PC-3 (cell line): ENCODE results near the gene SCYGR8. TPM values are rescaled to one million over a fixed set of nuclear protein-coding genes. Genes with fewer than 3 reads are reported as not detected.

Source experiments
- ATAC-seq: fragments of 200-7000 bp; cut with Tn5 transposase; 2 replicates; pipeline ENCODE4 v1.9.1; 2020; ENCODE audit warnings: mild to moderate bottlenecking, moderate library complexity
- BruUV-seq: library from RNA; stranded (reverse); fragments of 400-500 nt; replicated peaks from 2 replicates; lab custom pipeline; 2021; lab: Mats Ljungman, UMichigan
- CTCF ChIA-PET: fragments of 300-600 bp; sonication (Branson Sonifier 250); formaldehyde crosslinking; loops from one replicate; lab custom pipeline; 2022; ENCODE audit warnings: antibody characterized with exemption; lab: Charles Lee
- POLR2A ChIA-PET: fragments of 300-600 bp; sonication (Branson Sonifier 250); formaldehyde crosslinking; loops from one replicate; lab custom pipeline; 2022; ENCODE audit warnings: antibody characterized with exemption; ENCODE audit not compliant: unreplicated experiment; lab: Charles Lee
- DNase-seq: peaks from one replicate; pipeline ENCODE4 v3.0.0-alpha.2; 2015
- H2AFZ ChIP-seq: fragments of 300-600 bp; sonication (generic); 2 replicates; pipeline ENCODE4 v1.6.0; 2016; ENCODE audit warnings: antibody characterized with exemption, low read length
- H3F3A ChIP-seq: fragments of 300-600 bp; sonication (generic); one replicate; pipeline ENCODE4 v1.6.0; 2017; ENCODE audit warnings: antibody characterized with exemption, low read length, control low read depth, mild to moderate bottlenecking; ENCODE audit not compliant: unreplicated experiment
- H3K27ac ChIP-seq: fragments of 300-600 bp; sonication (generic); 2 replicates; pipeline ENCODE4 v1.5.1; 2016; ENCODE audit warnings: mild to moderate bottlenecking, low read length
- H3K27me3 ChIP-seq: fragments of 300-600 bp; sonication (generic); 2 replicates; pipeline ENCODE4 v1.6.1; 2016; ENCODE audit warnings: low read length, mixed read lengths
- H3K36me3 ChIP-seq: fragments of 300-600 bp; sonication (generic); 2 replicates; pipeline ENCODE4 v1.6.1; 2016; ENCODE audit warnings: low read depth, mixed run types, low read length, mixed read lengths
- H3K4me1 ChIP-seq: fragments of 300-600 bp; sonication (generic); 2 replicates; pipeline ENCODE4 v1.5.1; 2016; ENCODE audit warnings: low read length; ENCODE audit not compliant: insufficient read depth
- H3K4me2 ChIP-seq: fragments of 300-600 bp; sonication (generic); 2 replicates; pipeline ENCODE4 v1.6.0; 2016; ENCODE audit warnings: low read length
- H3K4me3 ChIP-seq: fragments of 300-600 bp; sonication (generic); 2 replicates; pipeline ENCODE4 v1.5.1; 2016; ENCODE audit warnings: mild to moderate bottlenecking, low read length, mixed read lengths
- H3K79me2 ChIP-seq: fragments of 300-600 bp; sonication (generic); 2 replicates; pipeline ENCODE4 v1.6.1; 2017; ENCODE audit warnings: low read length, mixed read lengths
- H3K9ac ChIP-seq: fragments of 300-600 bp; sonication (generic); 2 replicates; pipeline ENCODE4 v1.6.0; 2016; ENCODE audit warnings: mild to moderate bottlenecking, low read length
- H3K9me2 ChIP-seq: fragments of 300-600 bp; sonication (generic); replicated peaks from 2 replicates; pipeline ENCODE4 v1.6.1; 2016; ENCODE audit warnings: mixed run types, low read length, mixed read lengths
- H3K9me3 ChIP-seq: fragments of 300-600 bp; sonication (generic); 2 replicates; pipeline ENCODE4 v1.6.1; 2016; ENCODE audit warnings: low read length, mixed read lengths
- H4K20me1 ChIP-seq: fragments of 300-600 bp; sonication (generic); 2 replicates; pipeline ENCODE4 v1.6.1; 2016; ENCODE audit warnings: low read length, mixed read lengths
- CTCF ChIP-seq: fragments of 300-600 bp; sonication (generic); conservative IDR thresholded peaks from 2 replicates; pipeline ENCODE4 v1.5.1; 2017; ENCODE audit warnings: antibody characterized with exemption, low read depth, mild to moderate bottlenecking, low read length
- EZH2 ChIP-seq: fragments of 300-600 bp; sonication (generic); IDR thresholded peaks from one replicate; pipeline ENCODE4 v1.6.1; 2017; ENCODE audit warnings: antibody characterized with exemption, mild to moderate bottlenecking, low read length; ENCODE audit not compliant: unreplicated experiment
- EZH2phosphoT487 ChIP-seq: fragments of 300-600 bp; sonication (generic); IDR thresholded peaks from 2 replicates; pipeline ENCODE4 v1.6.1; 2018; ENCODE audit warnings: mild to moderate bottlenecking, antibody characterized with exemption, low read length, borderline replicate concordance
- intact Hi-C: fragments of 100-400 bp; cut with micrococcal nuclease; formaldehyde crosslinking; loops from 2 replicates; pipeline ENCODE4 v1.9.0; 2023
- total RNA-seq: library from RNA; depleted of rRNA; stranded (reverse); fragments of >200 nt; gene quantifications from 2 replicates; pipeline ENCODE4 v1.2.3, GENCODE V29; 2014

Gene SCYGR8
- total RNA-seq, 1 experiment from 2014 or later = not detected

- H3K4me1 ChIP-seq = peaks cover 22% of the 10 kb centered on the region
Observed at GRCh38 chr2:227703280-227703732, 42.4 kb upstream of the SCYGR8 start.

GRCh38 chr2:227703961-227704360 lies 41.7 kb upstream of the SCYGR8 start:
- ChIA-PET CTCF (no interaction called here), POLR2A (no interaction called here)
- peaks cover 22% of the 10 kb centered on the region for H3K4me1 ChIP-seq
- H3K4me2 ChIP-seq = peak overlapping the region; percentile 75
- no peaks in the 10 kb centered on the region for H3K79me2 ChIP-seq
- no peaks in the 10 kb centered on the region for H3K9me2 ChIP-seq
- no TSS peak for BruUV-seq
- no peaks in the 10 kb centered on the region for H4K20me1 ChIP-seq
- no peaks in the 10 kb centered on the region for H3K36me3 ChIP-seq
- H3K9me3 ChIP-seq = no peaks in the 10 kb centered on the region
- no peak overlapping the region for H2AFZ ChIP-seq
- no peaks in the 10 kb centered on the region for H3F3A ChIP-seq
- TF ChIP-seq EZH2phosphoT487 = no peak
- TF ChIP-seq CTCF = no peak
- no peak for TF ChIP-seq EZH2
- DNase-seq = peak; percentile 77
- H3K27ac ChIP-seq = peak overlapping the region; percentile 27; the same call in 1 of the 2 replicates
- ATAC-seq = peak; percentile 86
- no peak overlapping the region for H3K9ac ChIP-seq
- intact Hi-C loops = no loop called here
- no peaks in the 10 kb centered on the region for H3K27me3 ChIP-seq
- peak overlapping the region; percentile 39; the same call in 1 of the 2 replicates for H3K4me3 ChIP-seq

More at GRCh38 chr2:227703280-227703732, 42.4 kb upstream of the SCYGR8 start:
- Histone ChIP-seq H3K36me3 (no peaks in the 10 kb centered on the region), H3F3A (no peaks in the 10 kb centered on the region), H3K4me3 (peak overlapping the region; percentile 39; the same call in 1 of the 2 replicates), H3K27ac (peak overlapping the region; percentile 27; the same call in 1 of the 2 replicates), H3K9me3 (no peaks in the 10 kb centered on the region), H3K9me2 (no peaks in the 10 kb centered on the region), H3K9ac (no peak overlapping the region), H3K4me2 (peak overlapping the region; percentile 75), H3K79me2 (no peaks in the 10 kb centered on the region), H2AFZ (no peak overlapping the region), H3K27me3 (no peaks in the 10 kb centered on the region), H4K20me1 (no peaks in the 10 kb centered on the region)
- TF ChIP-seq EZH2 (no peak), CTCF (no peak), EZH2phosphoT487 (no peak)
- intact Hi-C loops = no loop called here
- ATAC-seq = peak; percentile 75
- ChIA-PET POLR2A (no interaction called here), CTCF (interaction anchor here (0.6 kb wide), 1 partner anchor 150 kb away, joined by 5 read pairs; no protein-coding TSS in a partner anchor)
- peak; percentile 85 for DNase-seq
- BruUV-seq = no TSS peak

- Histone ChIP-seq H3K9me3 (no peaks in the 10 kb centered on the region), H3F3A (no peaks in the 10 kb centered on the region), H3K9me2 (no peaks in the 10 kb centered on the region), H3K27me3 (no peaks in the 10 kb centered on the region), H3K4me1 (peaks cover 22% of the 10 kb centered on the region), H3K36me3 (no peaks in the 10 kb centered on the region), H4K20me1 (no peaks in the 10 kb centered on the region), H3K4me2 (no peak overlapping the region), H2AFZ (no peak overlapping the region), H3K4me3 (no peak overlapping the region), H3K79me2 (no peaks in the 10 kb centered on the region), H3K27ac (no peak overlapping the region), H3K9ac (no peak overlapping the region)
- DNase-seq (no peak), ATAC-seq (no peak)
- ChIA-PET CTCF (no interaction called here), POLR2A (no interaction called here)
- intact Hi-C loops = no loop called here
- TF ChIP-seq EZH2phosphoT487 = no peak
- no peak for TF ChIP-seq EZH2
- no peak for TF ChIP-seq CTCF
- BruUV-seq = no TSS peak
Observed at GRCh38 chr2:227706859-227707258, 38.8 kb upstream of the SCYGR8 start.
